Measurements from ENCODE around the gene NCKAP5.

The NCKAP5 gene

DNA sequence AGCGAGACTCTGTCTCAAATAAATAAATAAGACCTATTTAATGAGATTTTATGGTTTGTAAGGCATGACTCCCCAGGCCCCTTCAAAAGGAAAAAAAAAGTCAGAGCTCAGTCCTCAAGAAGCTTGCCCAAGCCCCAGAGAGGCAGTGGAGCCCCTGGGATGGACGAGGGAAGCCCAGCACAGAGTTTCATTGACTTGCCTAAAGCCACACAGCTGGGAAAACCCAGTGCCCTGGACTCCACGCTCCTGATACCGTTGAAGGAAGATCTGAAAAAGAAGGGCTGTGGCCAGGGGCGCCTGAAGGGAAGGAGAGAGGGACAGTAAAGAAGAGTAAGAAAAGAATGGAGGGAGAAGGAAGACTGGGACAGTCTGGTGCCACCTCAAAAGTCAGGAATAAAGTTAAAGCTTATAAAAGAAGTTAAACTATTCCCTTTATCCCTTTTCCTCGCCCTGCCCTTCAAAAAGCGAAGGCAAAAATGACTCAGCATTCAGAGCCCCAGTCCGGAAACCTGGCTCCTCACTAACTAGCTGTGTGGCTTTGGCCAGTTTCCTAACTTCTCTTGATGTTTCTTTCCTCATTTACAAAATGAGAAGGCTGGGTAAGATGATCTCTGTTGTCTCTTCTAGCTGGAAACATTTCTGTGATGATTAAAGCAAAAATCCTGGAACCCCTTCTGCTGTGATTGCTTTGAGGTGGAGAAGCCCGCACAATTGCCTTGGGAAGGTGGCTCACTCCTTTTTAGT, 945.0 kb downstream of the NCKAP5 start:
- Histone ChIP-seq H3K27ac (no peak overlapping the region), H3K36me3 (no peaks in the 10 kb centered on the region), H3K4me3 (ENCODE audit: low read depth, low read length) (no peak overlapping the region), H3K9me3 (ENCODE audit: severe bottlenecking) (no peaks in the 10 kb centered on the region), H3K27me3 (ENCODE audit: insufficient read depth, low read depth, severe bottlenecking) (no peaks in the 10 kb centered on the region)
- DNase-seq, result no peak
- TF ChIP-seq, protein P1, sequence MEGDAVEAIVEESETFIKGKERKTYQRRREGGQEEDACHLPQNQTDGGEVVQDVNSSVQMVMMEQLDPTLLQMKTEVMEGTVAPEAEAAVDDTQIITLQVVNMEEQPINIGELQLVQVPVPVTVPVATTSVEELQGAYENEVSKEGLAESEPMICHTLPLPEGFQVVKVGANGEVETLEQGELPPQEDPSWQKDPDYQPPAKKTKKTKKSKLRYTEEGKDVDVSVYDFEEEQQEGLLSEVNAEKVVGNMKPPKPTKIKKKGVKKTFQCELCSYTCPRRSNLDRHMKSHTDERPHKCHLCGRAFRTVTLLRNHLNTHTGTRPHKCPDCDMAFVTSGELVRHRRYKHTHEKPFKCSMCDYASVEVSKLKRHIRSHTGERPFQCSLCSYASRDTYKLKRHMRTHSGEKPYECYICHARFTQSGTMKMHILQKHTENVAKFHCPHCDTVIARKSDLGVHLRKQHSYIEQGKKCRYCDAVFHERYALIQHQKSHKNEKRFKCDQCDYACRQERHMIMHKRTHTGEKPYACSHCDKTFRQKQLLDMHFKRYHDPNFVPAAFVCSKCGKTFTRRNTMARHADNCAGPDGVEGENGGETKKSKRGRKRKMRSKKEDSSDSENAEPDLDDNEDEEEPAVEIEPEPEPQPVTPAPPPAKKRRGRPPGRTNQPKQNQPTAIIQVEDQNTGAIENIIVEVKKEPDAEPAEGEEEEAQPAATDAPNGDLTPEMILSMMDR (IDR thresholded peaks at IDR 0.05; ENCODE audit: low read depth, low read length), result no peak

All from WERI-Rb-1 (cell line).